Head of caudate nucleus (tissue), 42 donors: ENCODE results near the gene LARP1.

Experiments used
- DNase-seq, 42 donors: peaks; one replicate each; pipeline versions ENCODE4 v3.0.0 to v3.0.0-alpha.2; 2020 to 2021; ENCODE audit warnings: mixed read lengths in 7 of 42
- intact Hi-C: fragments of 100-400 bp; cut with DNase I; formaldehyde crosslinking; loops from one replicate; pipeline ENCODE4 v1.15.0; 2022

Gene LARP1

GRCh38 chr5:154755361-154756008 is at the start of gene LARP1:
LARP1 (plus strand) TSS chr5:154755377; CDS start chr5:154755758, 381 bp downstream.
- intact Hi-C loops: loop anchor here (2.0 to 10.0 kb wide), 5 partner anchors 57 to 311 kb away; partner anchors contain the start of genes CNOT8, MRPL22 and SAP30L
- peak in 36 of 42 donors; percentile 16 to 75 (median 46) for DNase-seq

- DNase-seq: no peak
- intact Hi-C loops: no loop called here
Observed at GRCh38 chr5:154706416-154706815, 48.8 kb upstream of the LARP1 start.

- no peak for DNase-seq
- intact Hi-C loops: no loop called here
Observed at GRCh38 chr5:154707641-154708040, 47.5 kb upstream of the LARP1 start.

- DNase-seq: no peak
- intact Hi-C loops: no loop called here
Observed at GRCh38 chr5:154708207-154708606, 47.0 kb upstream of the LARP1 start.

- intact Hi-C loops: no loop called here
- no peak for DNase-seq
Observed at GRCh38 chr5:154708846-154709245, 46.3 kb upstream of the LARP1 start.

- DNase-seq: no peak
Observed at GRCh38 chr5:154709368-154710305, 45.5 kb upstream of the LARP1 start.

GRCh38 chr5:154712518-154713437 is 42.4 kb upstream of the LARP1 start:
- intact Hi-C loops: no loop called here
- DNase-seq: no peak

More at GRCh38 chr5:154709368-154710305, 45.5 kb upstream of the LARP1 start:
- intact Hi-C loops: no loop called here

GRCh38 chr5:154713615-154714125 is 41.5 kb upstream of the LARP1 start:
- intact Hi-C loops: no loop called here

GRCh38 chr5:154714266-154714986 is 40.8 kb upstream of the LARP1 start:
- intact Hi-C loops: no loop called here
- no peak for DNase-seq

More at GRCh38 chr5:154713615-154714125, 41.5 kb upstream of the LARP1 start:
- no peak for DNase-seq

GRCh38 chr5:154721481-154722058 is 33.6 kb upstream of the LARP1 start:
- intact Hi-C loops: no loop called here

GRCh38 chr5:154722097-154722496 is 33.1 kb upstream of the LARP1 start:
- intact Hi-C loops: no loop called here
- DNase-seq: no peak

More at GRCh38 chr5:154721481-154722058, 33.6 kb upstream of the LARP1 start:
- no peak for DNase-seq

GRCh38 chr5:154722936-154723335 is 32.2 kb upstream of the LARP1 start:
- no peak for DNase-seq
- intact Hi-C loops: no loop called here

GRCh38 chr5:154723740-154724505 is 31.3 kb upstream of the LARP1 start:
- intact Hi-C loops: no loop called here

GRCh38 chr5:154727361-154727760 is 27.8 kb upstream of the LARP1 start:
- no peak for DNase-seq
- intact Hi-C loops: no loop called here

More at GRCh38 chr5:154723740-154724505, 31.3 kb upstream of the LARP1 start:
- no peak for DNase-seq

- intact Hi-C loops: no loop called here
- no peak for DNase-seq
Observed at GRCh38 chr5:154728939-154729588, 26.1 kb upstream of the LARP1 start.

GRCh38 chr5:154729613-154730012 is 25.6 kb upstream of the LARP1 start:
- DNase-seq: no peak
- intact Hi-C loops: no loop called here
